GM13976 (cell line): Measurements from ENCODE around the gene MAN1C1.

Source experiments
- DNase-seq: peaks from one replicate; pipeline ENCODE4 v3.0.0; 2012; ENCODE audit warnings: low spot score
- CTCF ChIP-seq: IDR thresholded peaks from 2 replicates; pipeline ENCODE4 v1.5.1; 2012; ENCODE audit warnings: borderline replicate concordance, mild to moderate bottlenecking; ENCODE audit not compliant: insufficient read depth; ENCODE audit errors: extremely low read depth, missing control alignments, control extremely low read depth
- in situ Hi-C: fragments of 300-500 bp; cut with MboI; formaldehyde crosslinking; loops from one replicate; pipeline ENCODE4 v1.12.0; 2022; ENCODE audit warnings: low sequenced_read_pairs, mixed read lengths, inconsistent platforms; ENCODE audit not compliant: unreplicated experiment

MAN1C1 gene

GRCh38 chr1:25685211-25685750 is 68.7 kb downstream of the MAN1C1 start:
- no peak for TF ChIP-seq CTCF
- no peak for DNase-seq
- in situ Hi-C loops: no loop called here

- no peak for TF ChIP-seq CTCF
- DNase-seq: no peak
- in situ Hi-C loops: no loop called here
Observed at GRCh38 chr1:25685938-25686665, 69.5 kb downstream of the MAN1C1 start.

GRCh38 chr1:25687221-25688017 is 70.8 kb downstream of the MAN1C1 start:
- TF ChIP-seq CTCF: no peak

GRCh38 chr1:25688390-25689119 is 72.0 kb downstream of the MAN1C1 start:
- in situ Hi-C loops: no loop called here
- no peak for DNase-seq
- TF ChIP-seq CTCF: no peak

More at GRCh38 chr1:25687221-25688017, 70.8 kb downstream of the MAN1C1 start:
- in situ Hi-C loops: no loop called here
- no peak for DNase-seq

- TF ChIP-seq CTCF: no peak
- in situ Hi-C loops: no loop called here
- no peak for DNase-seq
Observed at GRCh38 chr1:25689686-25690381, 73.2 kb downstream of the MAN1C1 start.
